Uterus (tissue), 2 donors: Measurements from ENCODE around the gene ASB3.

ENCODE experiments used
- CTCF ChIP-seq, 4 experiments: fragments of 200-600 bp in 2 of 4; fragments of 450-650 bp in 2 of 4; sonication (generic) in 2 of 4; IDR thresholded peaks; one replicate each; pipeline ENCODE4 v1.5.1; 2016 to 2019; ENCODE audit warnings: antibody characterized with exemption in 4 of 4, mild to moderate bottlenecking in 2 of 4, moderate library complexity in 1 of 4
- POLR2A ChIP-seq, 2 donors: fragments of 450-650 bp; IDR thresholded peaks; one replicate each; pipeline ENCODE4 v1.6.1; 2016; ENCODE audit warnings: antibody characterized with exemption in 2 of 2, mild to moderate bottlenecking in 1 of 2, moderate library complexity in 1 of 2

- TF ChIP-seq CTCF (IDR thresholded peaks at IDR 0.05) (no peak), POLR2A (IDR thresholded peaks at IDR 0.05) (no peak)
Measured at GRCh38 chr2:53802617-53803151, 15.9 kb upstream of the ASB3 start.
